CD4-positive, alpha-beta T cell treated with Interleukin-15 for 4 hours (primary cell): Measurements from ENCODE around the gene VPS13A.

ENCODE experiments used
- DNase-seq: peaks from one replicate; pipeline ENCODE4 v3.0.0-alpha.2; 2020; ENCODE audit warnings: low spot score

Gene VPS13A

GRCh38 chr9:77457916-77458592 is 280.7 kb downstream of the VPS13A start:
- peak; percentile 65 for DNase-seq

GRCh38 chr9:77460938-77461337 is 283.6 kb downstream of the VPS13A start:
- no peak for DNase-seq

- DNase-seq, result no peak
Observed at GRCh38 chr9:77462066-77462465, 284.7 kb downstream of the VPS13A start.

GRCh38 chr9:77463151-77463550 is 285.8 kb downstream of the VPS13A start:
- no peak for DNase-seq

- no peak for DNase-seq
Observed at GRCh38 chr9:77464661-77465060, 287.3 kb downstream of the VPS13A start.

GRCh38 chr9:77469515-77470231 is 292.3 kb downstream of the VPS13A start:
- no peak for DNase-seq
